Stimulated activated CD8-positive, alpha-beta memory T cell treated with anti-CD3 and anti-CD28 coated beads, Interleukin-7, amount 100 ng/mL, for 1 hour (primary cell): ENCODE measurements around the gene OLFML3.
"Not testable (repeated sequence)": the region's sequence is repeated elsewhere in the genome, so short reads cannot be mapped to it uniquely, and the experiment has no call there.

Experiments
- DNase-seq, 2 donors: peaks; one replicate each; pipeline ENCODE4 v3.0.0-alpha.2; 2020; ENCODE audit warnings: low read depth in 2 of 2

Gene OLFML3

DNA sequence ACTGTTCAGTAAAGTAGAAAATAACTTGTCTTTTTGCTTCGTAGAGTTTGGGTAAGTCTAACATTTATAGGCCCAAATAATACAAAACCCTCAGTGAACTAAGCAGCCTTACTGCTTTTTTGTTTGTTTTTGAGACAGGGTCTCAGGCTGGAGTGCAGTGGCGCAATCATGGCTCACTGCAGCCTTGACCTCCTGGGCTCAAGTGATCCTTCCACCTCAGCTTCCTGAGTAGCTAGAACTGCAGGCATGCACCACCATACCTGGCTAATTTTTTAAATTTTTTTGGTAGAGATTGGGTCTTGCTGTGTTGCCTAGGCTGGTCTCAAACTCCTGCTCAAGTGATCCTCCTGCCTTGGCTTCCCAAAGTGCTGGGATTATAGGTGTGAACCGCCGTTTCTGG is 31.1 kb upstream of the OLFML3 start:
- not testable (repeated sequence) for DNase-seq

DNA sequence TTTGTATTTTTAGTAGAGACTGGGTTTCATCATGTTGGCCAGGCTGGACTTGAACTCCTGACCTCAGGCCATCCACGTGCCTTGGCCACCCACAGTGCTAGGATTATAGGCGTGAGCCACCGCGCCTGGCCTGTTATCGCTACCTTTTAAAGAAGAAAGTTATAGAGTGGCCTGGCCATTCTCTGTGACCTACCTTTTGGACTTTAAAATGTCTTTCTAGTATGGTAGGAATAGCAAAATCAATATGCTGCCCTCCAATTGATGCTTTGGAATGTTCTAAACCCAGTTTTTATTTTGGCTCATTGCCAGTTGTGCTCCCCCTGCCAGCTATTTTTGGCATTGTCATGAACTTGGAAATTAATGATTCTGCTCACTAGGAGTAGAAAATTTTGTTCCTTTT is 30.3 kb upstream of the OLFML3 start:
- DNase-seq: no peak

DNA sequence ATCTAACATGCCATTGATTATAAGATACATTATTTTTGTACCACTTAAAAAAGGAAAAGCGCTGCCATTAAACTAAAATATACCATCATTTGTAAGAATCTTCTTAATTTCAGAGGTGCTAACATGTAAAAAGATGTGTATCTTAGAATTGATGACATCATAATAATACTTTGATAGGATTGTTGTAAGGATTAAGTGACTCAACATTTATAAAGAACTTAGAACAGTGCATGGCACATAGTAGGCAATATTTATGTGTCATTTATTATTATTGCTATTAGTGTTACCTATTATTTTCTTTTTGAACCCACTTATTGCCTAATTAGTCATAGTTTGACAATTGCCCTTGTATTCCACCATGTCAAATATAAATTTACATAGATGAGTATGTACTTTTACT is 28.4 kb upstream of the OLFML3 start:
- no peak for DNase-seq

DNA sequence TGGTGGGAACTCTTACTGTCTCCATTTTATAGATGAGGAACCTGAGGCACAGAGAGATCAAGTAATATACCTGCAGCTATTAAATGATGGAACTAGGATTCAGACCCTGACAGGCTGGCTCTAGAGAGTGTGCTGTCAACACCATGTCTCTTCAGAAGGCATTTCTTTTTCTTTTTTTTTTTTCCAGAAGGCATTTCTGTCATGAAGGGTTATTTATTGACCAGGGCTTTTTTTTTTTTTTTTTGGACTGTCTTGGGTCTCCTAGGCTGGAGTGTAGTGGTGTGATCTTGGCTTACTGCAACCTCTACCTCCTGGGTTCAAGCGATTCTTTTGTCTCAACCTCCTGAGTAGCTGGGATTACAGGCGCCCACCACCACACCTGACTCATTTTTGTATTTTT is 27.6 kb upstream of the OLFML3 start:
- DNase-seq: no peak

DNA sequence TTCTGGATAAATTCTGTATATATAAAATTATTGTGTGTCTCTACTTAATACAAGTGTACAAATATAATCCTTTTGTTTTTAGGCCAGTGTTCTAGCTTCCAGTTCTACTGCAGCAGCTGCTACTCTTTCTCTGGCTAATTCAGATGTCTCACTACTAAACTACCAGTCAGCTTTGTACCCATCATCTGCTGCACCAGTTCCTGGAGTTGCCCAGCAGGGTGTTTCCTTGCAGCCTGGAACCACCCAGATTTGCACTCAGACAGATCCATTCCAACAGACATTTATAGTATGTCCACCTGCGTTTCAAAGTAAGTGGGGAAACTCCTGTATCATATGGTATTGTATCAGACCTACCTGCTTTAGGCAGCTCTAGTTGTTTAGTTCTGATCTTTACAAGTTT is 21.3 kb upstream of the OLFML3 start:
- no peak for DNase-seq

DNA sequence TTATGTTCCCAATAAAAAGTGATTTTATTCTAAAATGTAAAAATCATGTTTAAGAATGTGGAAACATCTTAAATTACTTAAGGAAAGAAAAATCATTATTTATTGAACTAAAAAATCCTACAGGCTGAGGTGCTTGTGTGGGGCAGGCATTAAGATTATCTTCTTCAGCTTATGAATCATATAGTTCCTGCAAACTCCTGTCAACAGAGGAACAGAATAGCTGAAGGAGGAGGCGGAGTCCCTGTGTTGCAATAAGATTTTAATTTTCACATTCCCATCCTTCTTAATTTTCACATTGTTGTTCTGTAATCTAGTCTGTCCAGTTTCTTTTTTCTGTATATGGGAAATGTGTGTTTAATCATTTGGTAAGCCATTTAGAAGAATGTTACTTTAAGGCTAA is 20.6 kb upstream of the OLFML3 start:
- DNase-seq: no peak

DNA sequence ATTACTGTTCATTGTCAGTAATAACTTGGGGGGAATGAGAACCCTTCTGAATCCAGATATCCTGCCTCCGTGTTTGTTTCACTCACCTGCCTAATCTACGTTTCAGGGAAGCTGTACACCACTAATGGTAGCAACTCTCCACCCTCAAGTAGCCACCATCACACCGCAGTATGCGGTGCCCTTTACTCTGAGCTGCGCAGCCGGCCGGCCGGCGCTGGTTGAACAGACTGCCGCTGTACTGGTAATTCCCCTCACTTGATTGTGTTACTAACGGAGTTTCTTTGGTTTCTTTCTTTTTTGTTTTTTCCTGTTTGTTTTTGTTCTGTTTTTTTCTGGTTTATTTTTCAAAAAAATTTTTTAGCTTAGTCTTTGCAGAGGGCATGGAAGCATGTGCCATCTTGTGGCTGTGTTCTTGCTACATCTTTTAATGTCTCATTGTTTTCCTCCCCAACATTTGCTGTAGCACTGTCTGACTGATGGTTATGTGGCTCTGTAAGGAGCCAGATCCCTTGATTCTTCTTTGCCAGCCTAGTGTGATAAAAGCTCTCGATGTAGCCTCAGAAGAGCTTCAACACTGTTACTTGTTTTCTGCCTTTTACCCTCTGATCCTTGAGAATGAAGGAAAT is 15.9 kb upstream of the OLFML3 start:
- DNase-seq: no peak

DNA sequence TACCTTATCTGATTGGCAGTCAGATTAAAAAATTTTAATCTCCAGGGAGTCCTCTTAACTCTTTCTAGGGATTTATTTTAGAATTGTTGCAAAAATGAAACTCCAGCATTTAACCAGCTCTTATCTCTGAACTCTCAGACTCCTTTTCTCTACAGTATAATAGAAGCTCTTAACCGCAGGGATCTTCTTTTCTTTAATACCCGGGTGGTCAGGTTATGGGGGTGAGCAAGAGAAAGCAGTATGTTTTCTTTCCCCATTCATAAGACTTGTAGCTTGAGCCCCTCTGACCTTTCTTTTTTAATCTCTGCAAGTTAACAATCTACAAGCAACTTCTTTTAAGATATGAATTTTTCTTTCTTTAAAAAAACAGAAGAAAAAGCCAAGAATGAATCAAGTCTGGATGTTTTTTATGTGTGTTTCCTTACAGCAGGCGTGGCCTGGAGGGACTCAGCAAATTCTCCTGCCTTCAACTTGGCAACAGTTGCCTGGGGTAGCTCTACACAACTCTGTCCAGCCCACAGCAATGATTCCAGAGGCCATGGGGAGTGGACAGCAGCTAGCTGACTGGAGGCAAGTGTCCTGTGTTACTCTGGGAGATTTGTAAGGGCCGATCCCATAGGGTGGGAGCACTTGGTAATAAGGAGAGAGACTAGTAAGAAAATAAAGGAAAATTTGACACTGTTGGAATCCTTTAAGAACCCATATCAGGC is 13.4 kb upstream of the OLFML3 start:
- no peak for DNase-seq

DNA sequence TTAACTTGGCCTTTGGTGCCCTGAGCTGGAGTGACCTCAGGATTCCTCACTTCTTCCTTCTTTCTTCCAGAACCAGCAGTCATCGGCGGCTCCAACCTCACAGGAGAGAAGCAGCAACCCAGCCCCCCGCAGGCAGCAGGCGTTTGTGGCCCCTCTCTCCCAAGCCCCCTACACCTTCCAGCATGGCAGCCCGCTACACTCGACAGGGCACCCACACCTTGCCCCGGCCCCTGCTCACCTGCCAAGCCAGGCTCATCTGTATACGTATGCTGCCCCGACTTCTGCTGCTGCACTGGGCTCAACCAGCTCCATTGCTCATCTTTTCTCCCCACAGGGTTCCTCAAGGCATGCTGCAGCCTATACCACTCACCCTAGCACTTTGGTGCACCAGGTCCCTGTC is 6.3 kb upstream of the OLFML3 start:
- DNase-seq: no peak

DNA sequence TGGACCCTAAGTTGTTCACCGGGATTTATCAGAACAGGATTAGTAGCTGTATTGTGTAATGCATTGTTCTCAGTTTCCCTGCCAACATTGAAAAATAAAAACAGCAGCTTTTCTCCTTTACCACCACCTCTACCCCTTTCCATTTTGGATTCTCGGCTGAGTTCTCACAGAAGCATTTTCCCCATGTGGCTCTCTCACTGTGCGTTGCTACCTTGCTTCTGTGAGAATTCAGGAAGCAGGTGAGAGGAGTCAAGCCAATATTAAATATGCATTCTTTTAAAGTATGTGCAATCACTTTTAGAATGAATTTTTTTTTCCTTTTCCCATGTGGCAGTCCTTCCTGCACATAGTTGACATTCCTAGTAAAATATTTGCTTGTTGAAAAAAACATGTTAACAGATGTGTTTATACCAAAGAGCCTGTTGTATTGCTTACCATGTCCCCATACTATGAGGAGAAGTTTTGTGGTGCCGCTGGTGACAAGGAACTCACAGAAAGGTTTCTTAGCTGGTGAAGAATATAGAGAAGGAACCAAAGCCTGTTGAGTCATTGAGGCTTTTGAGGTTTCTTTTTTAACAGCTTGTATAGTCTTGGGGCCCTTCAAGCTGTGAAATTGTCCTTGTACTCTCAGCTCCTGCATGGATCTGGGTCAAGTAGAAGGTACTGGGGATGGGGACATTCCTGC is 3.9 kb upstream of the OLFML3 start:
- DNase-seq: no peak

DNA sequence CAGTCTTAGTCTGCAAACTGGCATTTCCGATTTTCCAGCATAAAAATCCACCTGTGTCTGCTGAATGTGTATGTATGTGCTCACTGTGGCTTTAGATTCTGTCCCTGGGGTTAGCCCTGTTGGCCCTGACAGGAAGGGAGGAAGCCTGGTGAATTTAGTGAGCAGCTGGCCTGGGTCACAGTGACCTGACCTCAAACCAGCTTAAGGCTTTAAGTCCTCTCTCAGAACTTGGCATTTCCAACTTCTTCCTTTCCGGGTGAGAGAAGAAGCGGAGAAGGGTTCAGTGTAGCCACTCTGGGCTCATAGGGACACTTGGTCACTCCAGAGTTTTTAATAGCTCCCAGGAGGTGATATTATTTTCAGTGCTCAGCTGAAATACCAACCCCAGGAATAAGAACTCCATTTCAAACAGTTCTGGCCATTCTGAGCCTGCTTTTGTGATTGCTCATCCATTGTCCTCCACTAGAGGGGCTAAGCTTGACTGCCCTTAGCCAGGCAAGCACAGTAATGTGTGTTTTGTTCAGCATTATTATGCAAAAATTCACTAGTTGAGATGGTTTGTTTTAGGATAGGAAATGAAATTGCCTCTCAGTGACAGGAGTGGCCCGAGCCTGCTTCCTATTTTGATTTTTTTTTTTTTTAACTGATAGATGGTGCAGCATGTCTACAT is 2.5 kb upstream of the OLFML3 start:
- DNase-seq: no peak

DNA sequence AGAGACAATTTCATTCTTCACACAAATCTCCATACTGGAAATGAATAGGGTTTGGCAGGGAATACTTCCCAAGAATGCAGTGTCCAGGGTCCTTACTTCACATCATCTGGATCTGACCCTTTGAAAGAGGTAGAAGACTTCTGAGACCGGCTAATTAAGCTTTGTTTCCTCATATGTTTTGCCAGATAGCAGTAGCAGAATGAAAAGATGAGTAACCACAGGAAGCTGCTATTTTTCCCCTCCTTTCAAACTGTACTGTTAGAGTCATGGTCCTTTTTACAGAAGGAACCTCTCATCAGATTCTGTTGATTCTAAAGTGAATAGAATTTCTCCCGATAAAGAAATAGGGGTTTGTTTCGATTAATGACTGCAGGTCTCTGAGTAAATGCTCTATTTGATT is 1.4 kb upstream of the OLFML3 start:
- no peak for DNase-seq

DNA sequence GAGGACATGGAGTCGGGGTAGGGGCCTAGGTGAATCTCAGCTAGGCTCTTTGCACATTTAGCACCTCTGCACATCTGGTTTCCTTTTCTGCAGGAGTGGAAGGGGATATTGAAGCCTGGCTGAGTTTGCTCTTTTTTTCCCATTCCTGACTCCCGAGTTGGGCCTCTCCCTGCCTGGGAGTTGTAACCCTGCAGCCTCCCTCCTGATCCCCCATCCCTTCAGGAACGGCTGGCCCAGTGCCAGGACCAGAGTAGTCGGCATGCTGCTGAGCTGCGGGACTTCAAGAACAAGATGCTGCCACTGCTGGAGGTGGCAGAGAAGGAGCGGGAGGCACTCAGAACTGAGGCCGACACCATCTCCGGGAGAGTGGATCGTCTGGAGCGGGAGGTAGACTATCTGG is 836 bp downstream of the OLFML3 start:
- DNase-seq: no peak

DNA sequence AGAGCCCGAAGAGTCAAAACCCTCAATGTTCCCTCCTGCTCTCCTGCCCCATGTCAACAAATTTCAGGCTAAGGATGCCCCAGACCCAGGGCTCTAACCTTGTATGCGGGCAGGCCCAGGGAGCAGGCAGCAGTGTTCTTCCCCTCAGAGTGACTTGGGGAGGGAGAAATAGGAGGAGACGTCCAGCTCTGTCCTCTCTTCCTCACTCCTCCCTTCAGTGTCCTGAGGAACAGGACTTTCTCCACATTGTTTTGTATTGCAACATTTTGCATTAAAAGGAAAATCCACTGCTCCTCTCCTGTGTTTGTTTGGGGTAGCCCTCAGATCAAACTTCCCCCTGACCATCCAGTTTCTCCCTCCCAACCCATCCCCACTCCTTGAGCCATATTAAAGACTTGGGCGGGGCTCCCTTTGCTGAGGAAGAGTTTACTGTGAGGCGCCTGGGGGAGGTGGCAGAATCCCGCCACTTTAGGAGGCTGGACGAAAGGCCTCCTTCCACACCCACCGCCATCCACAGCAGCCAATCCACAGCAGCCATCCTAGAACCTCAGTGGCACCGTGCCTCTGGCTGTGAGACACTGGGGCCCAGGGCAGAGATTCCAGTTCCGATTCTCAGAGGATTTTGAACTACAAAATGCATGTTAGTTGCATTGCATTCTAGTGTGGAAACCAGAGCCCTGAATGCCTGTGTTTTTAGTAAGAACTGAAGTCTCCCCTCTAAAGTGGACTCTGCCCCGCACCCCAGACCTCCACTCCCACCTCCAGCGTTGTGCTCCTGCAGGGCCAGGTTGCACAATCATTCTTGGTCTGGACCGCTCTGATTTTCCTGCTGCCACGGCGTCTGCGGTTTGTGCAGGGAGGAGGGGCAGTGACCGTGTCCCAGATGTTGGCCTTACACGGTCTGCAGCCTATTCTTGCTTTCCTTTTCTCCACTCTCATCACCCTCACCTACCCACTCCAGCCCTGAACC is 3.0 kb downstream of the OLFML3 start:
- DNase-seq: no peak

DNA sequence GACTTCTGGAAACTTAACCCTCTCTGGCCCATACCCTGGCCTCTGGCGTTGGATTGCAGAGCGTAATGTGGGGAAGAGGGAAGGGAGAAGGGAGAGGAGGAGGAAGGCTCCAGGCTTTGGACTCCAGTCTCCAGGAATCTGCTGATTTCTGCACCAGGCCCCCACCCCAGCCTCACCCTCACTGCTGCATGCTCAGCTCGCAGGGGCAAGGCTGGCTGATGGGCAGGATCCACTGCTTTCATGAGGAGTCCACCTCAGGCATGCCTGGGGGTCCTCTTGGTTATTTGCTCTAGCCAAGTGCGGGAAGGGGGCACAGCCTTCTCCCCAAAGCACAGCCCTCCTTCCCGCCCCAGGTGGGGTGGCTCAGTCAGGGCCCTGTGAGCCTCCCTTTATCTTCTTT is 3.7 kb downstream of the OLFML3 start:
- no peak for DNase-seq

DNA sequence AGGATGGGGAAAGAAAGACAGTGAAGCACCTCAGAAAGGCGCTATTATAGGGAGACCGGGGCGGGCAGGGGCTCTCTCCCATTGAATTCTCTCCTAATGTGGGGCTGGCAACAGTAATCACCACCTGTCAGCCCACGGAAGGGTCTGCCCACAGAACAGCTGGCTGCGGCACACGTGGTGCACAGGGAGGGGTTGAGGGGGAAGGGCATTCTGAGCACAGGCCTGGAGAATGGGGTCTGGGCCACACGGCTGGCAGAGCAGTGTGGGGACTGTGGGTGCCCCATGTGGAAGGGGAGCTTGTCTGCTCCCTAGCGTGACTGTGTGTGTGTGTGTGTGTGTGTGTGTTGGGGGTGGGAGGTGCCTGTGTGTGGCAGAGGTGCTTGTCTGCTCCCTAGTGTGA is 4.1 kb downstream of the OLFML3 start:
- DNase-seq: no peak

DNA sequence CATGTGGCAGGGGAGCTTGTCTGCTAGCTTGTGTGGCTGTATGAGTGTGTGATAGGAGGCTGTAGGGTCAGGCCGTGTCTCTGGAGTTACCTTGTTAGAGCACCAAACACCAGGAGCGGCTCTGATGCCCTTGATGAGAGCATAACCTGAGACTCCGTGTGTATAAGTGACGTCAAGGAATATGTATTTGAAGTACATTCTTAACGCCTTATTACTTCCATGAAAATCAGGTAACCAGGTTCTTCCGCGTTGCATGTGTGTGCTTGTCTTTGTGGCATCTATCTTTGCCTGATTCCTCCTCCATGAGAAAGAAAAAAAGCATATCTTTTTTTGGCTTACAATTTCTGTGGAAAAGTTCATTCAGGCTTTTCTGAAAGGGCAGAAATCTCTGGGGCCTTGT is 4.6 kb downstream of the OLFML3 start:
- DNase-seq: no peak

DNA sequence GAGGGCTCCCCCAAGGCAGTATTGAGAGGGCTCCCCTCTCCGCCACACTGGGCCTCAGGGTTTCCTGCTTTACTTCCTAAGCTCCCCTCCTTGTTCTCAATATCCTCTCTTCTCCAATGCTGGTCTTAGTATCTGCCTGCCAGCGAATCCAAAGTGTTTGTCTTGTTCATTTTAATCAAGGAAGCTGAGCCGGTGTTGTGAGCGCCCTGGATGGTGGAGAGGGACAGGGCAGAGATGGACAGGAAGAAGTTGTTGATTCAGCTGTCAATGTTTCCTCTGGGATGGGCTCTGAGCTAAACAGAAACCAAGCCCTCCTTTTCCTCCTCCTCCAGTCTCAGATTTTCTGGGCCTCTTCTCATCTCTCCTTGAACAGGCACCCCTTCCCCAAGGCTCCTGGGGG is 5.4 kb downstream of the OLFML3 start:
- DNase-seq: no peak

DNA sequence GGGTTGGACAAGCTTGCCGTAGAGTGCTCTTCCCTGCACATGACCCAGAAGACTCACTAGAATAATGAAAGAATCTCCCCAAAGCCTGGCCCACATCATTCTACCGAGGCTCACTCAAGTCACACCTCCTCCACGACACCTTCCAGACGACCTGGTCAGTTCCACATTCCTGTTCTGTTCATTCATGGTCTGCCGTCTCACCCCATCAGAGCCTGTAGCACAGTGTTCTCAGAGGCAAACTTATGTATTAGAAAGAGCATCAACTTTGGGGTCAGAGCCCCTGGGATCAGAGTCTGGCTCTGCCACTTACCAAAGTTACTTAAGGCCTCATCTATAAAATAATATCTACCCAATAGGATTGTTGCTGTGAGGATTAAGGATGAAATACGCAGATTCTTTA is 7.5 kb downstream of the OLFML3 start:
- no peak for DNase-seq

DNA sequence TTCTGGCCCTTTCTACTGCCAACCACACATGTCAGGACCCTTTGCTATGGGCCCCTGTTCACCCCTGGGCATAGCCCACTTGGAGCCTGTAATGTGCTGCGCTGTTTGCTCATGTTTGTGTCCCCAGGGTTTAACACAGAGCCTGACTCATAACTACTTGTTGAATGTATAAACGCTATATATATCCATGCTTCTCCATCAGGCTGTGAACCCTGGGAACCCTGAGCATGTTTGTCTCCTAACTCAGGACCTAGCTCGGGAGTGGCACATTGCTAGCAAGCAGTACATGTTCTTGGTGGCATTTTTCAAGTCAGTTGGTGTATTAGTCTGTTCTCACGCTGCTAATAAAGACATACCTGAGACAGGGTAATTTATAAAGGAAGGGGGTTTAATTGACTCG is 8.0 kb downstream of the OLFML3 start:
- no peak for DNase-seq

DNA sequence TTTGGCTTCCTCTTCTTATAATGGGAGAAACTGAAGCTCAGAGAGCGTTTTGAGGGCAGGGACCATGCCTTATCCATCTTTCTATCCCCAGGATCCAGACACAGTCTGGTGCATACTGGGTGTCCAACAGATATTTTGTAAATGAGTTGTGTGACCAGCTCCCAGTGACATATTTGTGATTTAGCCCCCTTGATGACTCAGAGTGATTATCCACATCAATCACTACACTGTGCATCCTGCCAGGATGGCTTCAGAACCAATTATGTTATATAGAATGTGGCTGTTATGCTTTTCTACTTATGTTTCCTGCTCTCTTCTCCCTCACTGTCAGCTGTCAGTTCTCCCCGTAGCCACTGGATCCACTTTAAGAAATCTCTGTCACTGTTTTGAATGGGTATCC is 11.3 kb downstream of the OLFML3 start:
- no peak for DNase-seq

DNA sequence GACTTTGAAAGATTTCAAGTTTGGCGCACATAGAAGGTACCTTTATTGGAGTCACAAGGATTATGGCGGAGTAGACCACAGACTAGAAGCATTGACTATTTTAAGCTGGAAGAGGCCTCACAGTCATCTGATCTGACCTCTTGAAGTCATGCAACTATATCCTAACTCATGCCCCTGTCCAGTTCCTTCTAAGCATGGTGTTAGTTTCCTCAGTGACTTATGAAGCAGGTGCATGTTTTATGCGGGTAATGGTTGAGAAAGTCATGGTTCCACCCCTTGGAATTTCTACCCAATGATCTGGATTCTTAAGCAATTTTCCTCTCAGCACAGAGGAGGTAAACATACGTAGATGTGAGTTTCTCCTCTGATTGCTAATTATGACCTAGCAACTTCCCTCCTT is 11.7 kb downstream of the OLFML3 start:
- no peak for DNase-seq
